Activated naive CD4-positive, alpha-beta T cell treated with anti-CD3 and anti-CD28 coated beads, Interleukin-2, amount 10 ng/mL, durations not matched to agents 5 hours and 36 hours (primary cell): ENCODE measurements around the gene IPMK. TPM values are rescaled to one million over a fixed set of nuclear protein-coding genes. Genes with fewer than 3 reads are reported as not detected.

ENCODE experiments used
- total RNA-seq, 2 experiments: library from RNA; stranded (reverse); gene quantifications; one replicate each; pipeline ENCODE4 v1.2.3, GENCODE V29; 2021

IPMK gene
- 1 to 10 TPM; 5.4 to 5.6 TPM for total RNA-seq

DNA sequence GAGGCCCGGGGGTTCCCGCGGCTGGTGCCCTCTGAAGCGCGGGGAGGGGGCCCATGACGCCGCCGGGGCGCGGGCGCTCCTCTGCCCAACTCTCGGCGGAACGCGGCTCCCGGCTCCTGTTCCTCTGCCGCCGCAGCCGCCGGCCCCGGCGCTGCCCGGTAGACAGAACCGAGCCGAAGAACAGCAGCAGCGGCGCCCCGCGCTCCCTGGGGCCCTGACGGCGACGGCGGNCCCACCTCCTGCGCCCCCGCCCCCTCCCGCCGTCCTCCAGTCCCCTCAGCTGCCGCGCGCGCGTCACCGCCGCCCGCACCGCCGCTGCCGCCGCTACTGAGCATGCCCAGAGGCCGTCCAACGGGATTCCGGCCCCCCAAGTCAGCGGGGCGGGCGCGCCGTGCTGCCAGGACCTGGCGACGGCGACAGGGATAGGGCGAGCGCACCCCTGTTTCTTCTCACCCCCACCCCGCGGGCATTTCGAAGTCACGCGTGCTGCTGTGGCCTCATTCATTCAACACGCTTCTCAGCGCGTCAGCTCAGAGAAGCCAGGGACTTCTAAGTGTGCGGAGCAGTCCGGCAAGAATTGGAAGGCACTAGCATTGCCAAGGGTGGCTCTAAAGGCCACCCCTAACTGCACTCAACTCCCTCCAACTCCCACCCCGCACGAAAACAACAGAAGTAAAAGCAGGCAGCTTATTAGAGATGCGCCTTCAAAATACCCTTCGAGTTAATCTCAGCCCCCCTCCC is at the start of gene IPMK:
Gene IPMK (minus strand): TSS at position 182 of the 741 bp plus-strand sequence. CDS start 283 bp downstream, outside the sequence.

GRCh38 chr10:58268946-58269781 is 1.5 kb upstream of the IPMK start, which contains the start of gene CISD1:
Gene CISD1 (plus strand): TSS chr10:58269162. CDS start chr10:58269274, 112 bp downstream.

Other genes with a start within 250 kb of the IPMK start
- 10 to 100 TPM; 27.4 to 31.1 TPM for gene CISD1, start 1.3 kb upstream of the IPMK start, total RNA-seq
- gene UBE2D1, start 67.1 kb upstream of the IPMK start, total RNA-seq, result 10 to 100 TPM; 11.0 to 12.7 TPM
- gene TFAM, start 117.5 kb upstream of the IPMK start, total RNA-seq, result 10 to 100 TPM; 48.0 to 53.5 TPM
- gene BICC1, start 245.0 kb upstream of the IPMK start, total RNA-seq, result not detected